Heart left ventricle (tissue), 16 donors: ENCODE results near the gene CYGB. TPM values are rescaled to one million over a fixed set of nuclear protein-coding genes. Genes with fewer than 3 reads are reported as not detected.
"Not testable (repeated sequence)": the region's sequence is repeated elsewhere in the genome, so short reads cannot be mapped to it uniquely, and the experiment has no call there.

Experiments used
- ATAC-seq, 4 donors: fragments of 200-7000 bp; cut with Tn5 transposase; one replicate each; pipeline ENCODE4 v1.9.1; 2020 to 2022; ENCODE audit warnings: moderate library complexity in 4 of 4, mild to moderate bottlenecking in 3 of 4, moderate number of reproducible peaks in 1 of 4
- DNase-seq, 5 donors: peaks; one replicate each; pipeline ENCODE4 v3.0.0-alpha.2; 2020
- H3K27ac ChIP-seq, 12 donors: fragments of 200-600 bp; sonication (generic) in 4 of 12; one replicate each; pipeline versions ENCODE4 v1.5.0 to v1.8.0; 2016 to 2022; ENCODE audit warnings: mild to moderate bottlenecking in 2 of 12
- H3K27me3 ChIP-seq, 9 donors: fragments of 200-600 bp; sonication (generic) in 2 of 9; one replicate each; pipeline versions ENCODE4 v1.5.1 to v1.8.0; 2016 to 2022; ENCODE audit warnings: mild to moderate bottlenecking in 3 of 9
- H3K36me3 ChIP-seq, 9 donors: fragments of 200-600 bp; sonication (generic) in 2 of 9; one replicate each; pipeline versions ENCODE4 v1.5.0 to v1.8.0; 2018 to 2022; ENCODE audit warnings: mild to moderate bottlenecking in 2 of 9
- H3K4me1 ChIP-seq, 12 donors: fragments of 200-600 bp; sonication (generic) in 4 of 12; one replicate each; pipeline versions ENCODE4 v1.5.0 to v1.8.0; 2016 to 2022; ENCODE audit warnings: mild to moderate bottlenecking in 3 of 12
- H3K4me3 ChIP-seq, 12 donors: fragments of 200-600 bp; sonication (generic) in 4 of 12; one replicate each; pipeline versions ENCODE4 v1.5.0 to v1.8.0; 2017 to 2022; ENCODE audit warnings: mild to moderate bottlenecking in 9 of 12, moderate library complexity in 4 of 12
- H3K9me3 ChIP-seq, 12 donors: fragments of 200-600 bp; sonication (generic) in 4 of 12; one replicate each; pipeline versions ENCODE4 v1.5.0 to v1.8.0; 2016 to 2022; ENCODE audit warnings: mild to moderate bottlenecking in 1 of 12
- CTCF ChIP-seq, 12 donors: fragments of 200-600 bp; sonication (generic) in 4 of 12; IDR thresholded peaks; one replicate each; pipeline versions ENCODE4 v1.5.0 to v1.8.0; 2018 to 2022; ENCODE audit warnings: antibody characterized with exemption in 12 of 12, mild to moderate bottlenecking in 5 of 12
- POLR2A ChIP-seq, 2 donors: fragments of 450-650 bp; IDR thresholded peaks; one replicate each; pipeline ENCODE4 v1.6.1; 2017; ENCODE audit warnings: antibody characterized with exemption in 2 of 2, mild to moderate bottlenecking in 2 of 2, moderate library complexity in 2 of 2
- WGBS, 4 donors: extraction: QIAGEN DNeasy Blood & Tissue Kit in 2 of 4; methylation state at CpG; one replicate each; pipeline versions ENCODE4 v1.1.5 to v1.1.7; 2013 to 2018; 5-methylcytosine and 5-hydroxymethylcytosine counted together
- intact Hi-C, 10 donors: fragments of 100-400 bp; cut with DNase I; formaldehyde crosslinking; loops; one replicate each; pipeline versions ENCODE4 v1.11.1 to v1.14.2; 2022
- polyA plus RNA-seq, 2 donors: library from polyadenylated mRNA; stranded (reverse); fragments of 200-250 nt; gene quantifications; one replicate each; pipeline ENCODE4 v1.2.3, GENCODE V29; 2013
- total RNA-seq, 9 donors: library from RNA; depleted of rRNA in 2 of 9; stranded (reverse); fragments of >200 nt in 2 of 9; fragmentation: NEBNext Ultra II Directional in 3 of 9; extraction: Animal tissue kit (Norgen Biotek cat#: 25700) in 3 of 9; gene quantifications; one replicate each; pipeline versions ENCODE4 v1.1.0 to v1.2.4, GENCODE V29; 2016 to 2023
- donor health status: ischemic (EF 13 %, LVEDD 7.1; RV severe dilation, severe dysfunction).
- donor health status: healthy with polysubstance abuse.
- donor health status: DM: no; HTN: yes; CAD: no.
- donor health status: DM: no; HTN: no; CAD: no.
- donor health status: ischemic (EF 25% LVEDD 6.9; RV normal size, moderate dysfunction).
- donor health status: ischemic (EF 25% LVEDD 5.7; RV mildly dilated, moderate dysfunction).
- donor health status: healthy.
- donor health status: DM: yes; HTN: yes; CAD: no.
- donor health status: ischemic (EF 35%, LVEDD 5.7; RV mildly dilated, moderate dysfunction).
- donor health status: nonischemic (EF 11% LVEDD 7.7; RV severe dilation, severe dysfunction).
- donor health status: DM: yes; HTN: yes; CAD: no.
- donor health status: PGD.
- donor health status: ischemic (EF 29% LVEDD 5.4; RV normal size, mild dysfunction).
- donor health status: nonischemic (EF 23%, LVEDD 6.1; RV moderate dilation, normal function).

The CYGB gene
- total and polyA plus RNA-seq, 11 donors, result 11.8 to 37.9 (median 21.9) TPM

DNA sequence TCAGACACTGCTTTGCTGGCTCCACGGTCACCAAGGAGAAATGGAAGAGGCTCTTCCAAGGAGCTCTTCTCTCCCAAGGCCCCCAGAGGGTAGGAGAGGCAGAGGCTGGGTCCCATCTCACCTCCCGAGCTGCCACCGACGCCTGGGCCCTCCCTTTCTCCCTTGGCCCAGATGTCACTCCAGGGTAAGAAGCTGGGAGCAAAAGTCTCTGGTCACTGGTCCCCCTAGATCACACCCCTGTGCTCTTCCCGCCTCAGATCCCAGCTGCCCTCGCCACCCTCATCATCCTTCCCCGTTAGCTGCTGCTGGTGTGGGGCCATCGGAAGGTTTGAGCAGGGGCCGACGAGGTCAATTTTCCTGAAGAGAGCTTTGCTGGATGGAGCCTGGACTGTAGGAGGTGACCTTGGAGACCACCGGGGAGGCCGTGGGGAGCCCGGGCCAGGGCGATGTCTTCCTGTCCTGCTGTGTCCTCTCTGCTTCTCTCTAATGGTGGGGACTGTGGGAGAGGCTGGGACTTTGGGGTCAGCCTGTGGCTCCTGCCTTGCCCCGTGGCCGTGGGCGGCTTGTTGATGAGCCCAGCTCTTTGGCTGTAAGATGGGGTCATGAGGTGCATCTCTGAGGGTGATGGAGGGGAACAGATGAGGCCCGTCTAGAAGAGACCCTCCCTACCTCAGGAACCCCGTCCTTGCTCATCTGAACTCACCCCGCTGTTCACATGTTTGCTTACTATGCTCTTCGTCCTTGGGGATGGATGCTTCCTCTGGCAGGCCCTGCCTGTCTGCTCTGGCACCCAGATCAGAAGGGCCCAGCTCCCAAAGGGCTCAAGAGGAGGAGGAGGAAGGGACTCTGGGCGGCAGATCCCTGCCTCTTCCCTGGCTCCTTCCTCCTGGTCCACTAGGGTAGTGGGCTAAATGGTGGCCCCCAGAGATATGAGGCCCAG is 24.9 kb downstream of the CYGB start:
- intact Hi-C loops, result no loop called here
- ATAC-seq, result no peak
- peak in 1 of 5 donors; percentile 47 for DNase-seq
- WGBS, 4 donors, result 82 to 88% (median 84%) methylated on average over 21 to 22 of the region's 22 CpGs
- no peaks in the 10 kb centered on the region for H3K9me3 ChIP-seq
- H3K36me3 ChIP-seq, result no peaks in the 10 kb centered on the region
- peaks cover 0 to 54% (median 9%) of the 10 kb centered on the region in 12 donors for H3K4me1 ChIP-seq
- H3K4me3 ChIP-seq, result no peak overlapping the region
- H3K27me3 ChIP-seq, result no peaks in the 10 kb centered on the region
- TF ChIP-seq POLR2A (IDR thresholded peaks at IDR 0.05) (no peak), CTCF (IDR thresholded peaks at IDR 0.05) (no peak)
- H3K27ac ChIP-seq, result peak overlapping the region in 1 of 12 donors; percentile 32

DNA sequence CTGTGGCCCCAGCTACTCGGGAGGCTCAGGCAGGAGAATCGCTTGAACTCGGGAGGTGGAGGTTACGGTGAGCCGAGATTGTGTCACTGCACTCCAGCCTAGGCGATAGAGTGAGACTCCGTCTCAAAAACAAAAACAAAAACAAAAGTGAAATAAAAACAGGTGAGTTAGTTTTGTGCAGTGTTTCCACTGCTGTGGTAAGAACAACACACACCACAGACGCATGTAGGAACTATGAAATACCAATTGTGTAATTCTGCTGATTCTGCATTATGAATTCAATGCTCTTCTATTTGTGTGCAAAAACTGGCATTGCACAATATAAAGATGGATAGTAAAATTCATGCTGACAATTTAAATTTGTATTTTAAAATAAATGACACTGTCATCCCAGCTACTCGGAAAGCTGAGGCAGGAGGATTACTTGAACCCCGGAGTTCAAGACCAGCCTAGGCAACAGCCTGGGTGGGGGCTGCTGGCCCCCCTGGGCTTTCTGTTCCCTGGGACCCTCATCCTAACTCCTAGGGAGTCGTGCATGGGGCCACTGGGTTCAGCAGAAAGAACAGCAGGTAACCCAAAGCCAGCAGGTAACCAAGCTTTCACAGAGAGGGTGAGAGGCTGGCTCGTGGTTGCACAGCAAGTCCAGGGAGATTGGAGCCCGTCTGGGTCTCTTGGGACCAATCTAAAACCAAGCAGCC is 25.7 kb downstream of the CYGB start:
- H3K4me3 ChIP-seq, result no peak overlapping the region
- intact Hi-C loops, result no loop called here
- no peaks in the 10 kb centered on the region for H3K9me3 ChIP-seq
- DNase-seq (no peak), ATAC-seq (no peak)
- peaks cover 0 to 52% (median 9%) of the 10 kb centered on the region in 12 donors for H3K4me1 ChIP-seq
- H3K36me3 ChIP-seq, result no peaks in the 10 kb centered on the region
- 88 to 92% (median 89%) methylated on average over 12 to 13 of the region's 13 CpGs for WGBS, 4 donors
- H3K27ac ChIP-seq, result peak overlapping the region in 1 of 12 donors; percentile 32
- H3K27me3 ChIP-seq, result peaks cover 0 to 5% (median 0%) of the 10 kb centered on the region in 9 donors
- no peak for TF ChIP-seq POLR2A (IDR thresholded peaks at IDR 0.05)
- TF ChIP-seq CTCF (IDR thresholded peaks at IDR 0.05), result no peak

GRCh38 chr17:76510831-76511244 is 26.7 kb downstream of the CYGB start:
- no peaks in the 10 kb centered on the region for H3K9me3 ChIP-seq
- H3K27ac ChIP-seq, result no peak overlapping the region
- TF ChIP-seq CTCF (IDR thresholded peaks at IDR 0.05) (no peak), POLR2A (IDR thresholded peaks at IDR 0.05) (no peak)

GRCh38 chr17:76508472-76509063 is 28.9 kb downstream of the CYGB start:
- DNase-seq, H3K27ac ChIP-seq, ATAC-seq, H3K36me3 ChIP-seq, H3K27me3 ChIP-seq, H3K4me3 ChIP-seq, H3K9me3 ChIP-seq: not testable (repeated sequence)
- H3K4me1 ChIP-seq, result peaks cover 0 to 36% (median 3%) of the 10 kb centered on the region in 12 donors
- WGBS, 4 donors, result 64 to 73% (median 70%) methylated on average over 14 of the region's 14 CpGs
- intact Hi-C loops, result loop anchor here in 6 of 10 donors (5.0 to 10.0 kb wide), 5 partner anchors 101 to 206 kb away; partner anchors contain the start of gene QRICH2 (in 2 of the 6)

More at GRCh38 chr17:76510831-76511244, 26.7 kb downstream of the CYGB start:
- DNase-seq (no peak), ATAC-seq (no peak)
- 10 to 20% (median 16%) methylated on average over 8 to 9 of the region's 9 CpGs for WGBS, 4 donors
- no peak overlapping the region for H3K4me3 ChIP-seq
- peaks cover 0 to 9% (median 0%) of the 10 kb centered on the region in 9 donors for H3K27me3 ChIP-seq
- peaks cover 0 to 50% (median 10%) of the 10 kb centered on the region in 12 donors for H3K4me1 ChIP-seq
- H3K36me3 ChIP-seq, result no peaks in the 10 kb centered on the region
- intact Hi-C loops, result no loop called here
